Hepatocyte (in vitro differentiated cells): Measurements from ENCODE around the gene SFRP5.

Experiments
- CTCF ChIP-seq: fragments of 200-600 bp; sonication (generic); IDR thresholded peaks from 2 replicates; pipeline ENCODE4 v1.5.1; 2016; ENCODE audit warnings: antibody characterized with exemption, mild to moderate bottlenecking; ENCODE audit not compliant: poor library complexity
- EZH2 ChIP-seq: fragments of 200-600 bp; sonication (generic); IDR thresholded peaks from 2 replicates; pipeline ENCODE4 v1.6.1; 2016; ENCODE audit warnings: antibody characterized with exemption, mild to moderate bottlenecking, borderline replicate concordance

- TF ChIP-seq CTCF = no peak
- TF ChIP-seq EZH2 = no peak
These were observed 53.1 kb downstream of the SFRP5 start for GRCh38 chr10:97718659-97719142.
